ENCODE measurements around the gene NCKAP5.

DNA sequence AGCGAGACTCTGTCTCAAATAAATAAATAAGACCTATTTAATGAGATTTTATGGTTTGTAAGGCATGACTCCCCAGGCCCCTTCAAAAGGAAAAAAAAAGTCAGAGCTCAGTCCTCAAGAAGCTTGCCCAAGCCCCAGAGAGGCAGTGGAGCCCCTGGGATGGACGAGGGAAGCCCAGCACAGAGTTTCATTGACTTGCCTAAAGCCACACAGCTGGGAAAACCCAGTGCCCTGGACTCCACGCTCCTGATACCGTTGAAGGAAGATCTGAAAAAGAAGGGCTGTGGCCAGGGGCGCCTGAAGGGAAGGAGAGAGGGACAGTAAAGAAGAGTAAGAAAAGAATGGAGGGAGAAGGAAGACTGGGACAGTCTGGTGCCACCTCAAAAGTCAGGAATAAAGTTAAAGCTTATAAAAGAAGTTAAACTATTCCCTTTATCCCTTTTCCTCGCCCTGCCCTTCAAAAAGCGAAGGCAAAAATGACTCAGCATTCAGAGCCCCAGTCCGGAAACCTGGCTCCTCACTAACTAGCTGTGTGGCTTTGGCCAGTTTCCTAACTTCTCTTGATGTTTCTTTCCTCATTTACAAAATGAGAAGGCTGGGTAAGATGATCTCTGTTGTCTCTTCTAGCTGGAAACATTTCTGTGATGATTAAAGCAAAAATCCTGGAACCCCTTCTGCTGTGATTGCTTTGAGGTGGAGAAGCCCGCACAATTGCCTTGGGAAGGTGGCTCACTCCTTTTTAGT is 945.0 kb downstream of the NCKAP5 start:
- TF ChIP-seq POLR2A (conservative IDR thresholded peaks at IDR 0.05), result no peak
- no peak for TF ChIP-seq SIRT6 (IDR thresholded peaks at IDR 0.05; ENCODE audit: low read depth, low read length)
- no peak for TF ChIP-seq RNF2 (IDR thresholded peaks at IDR 0.05)
- TF ChIP-seq HSF4 (CRISPR knock-in tag; IDR thresholded peaks at IDR 0.05; ENCODE audit: borderline replicate concordance), result no peak
- no peak for TF ChIP-seq GTF2F1 (IDR thresholded peaks at IDR 0.05; ENCODE audit: low read depth, low read length)
- no peak for TF ChIP-seq POLR2AphosphoS5 (IDR thresholded peaks at IDR 0.05; ENCODE audit: control insufficient read depth, insufficient read depth, low read depth, low read length)
- no peak for TF ChIP-seq WHSC1 (IDR thresholded peaks at IDR 0.05; ENCODE audit: low read length)
- TF ChIP-seq ESRRA (IDR thresholded peaks at IDR 0.05; ENCODE audit: borderline replicate concordance, low read depth), result no peak
- TF ChIP-seq TEAD4 (IDR thresholded peaks at IDR 0.05; ENCODE audit: low read length), result no peak
- no peak for TF ChIP-seq TEAD4 (CRISPR knock-in tag; IDR thresholded peaks at IDR 0.05; ENCODE audit: borderline replicate concordance)

All from K562 (cell line).